ENCODE results near the gene CD55. TPM values are rescaled to one million over a fixed set of nuclear protein-coding genes. Genes with fewer than 3 reads are reported as not detected.

CD55 gene
- total RNA-seq, 1 experiment from 2014 or later, result 159 TPM

DNA sequence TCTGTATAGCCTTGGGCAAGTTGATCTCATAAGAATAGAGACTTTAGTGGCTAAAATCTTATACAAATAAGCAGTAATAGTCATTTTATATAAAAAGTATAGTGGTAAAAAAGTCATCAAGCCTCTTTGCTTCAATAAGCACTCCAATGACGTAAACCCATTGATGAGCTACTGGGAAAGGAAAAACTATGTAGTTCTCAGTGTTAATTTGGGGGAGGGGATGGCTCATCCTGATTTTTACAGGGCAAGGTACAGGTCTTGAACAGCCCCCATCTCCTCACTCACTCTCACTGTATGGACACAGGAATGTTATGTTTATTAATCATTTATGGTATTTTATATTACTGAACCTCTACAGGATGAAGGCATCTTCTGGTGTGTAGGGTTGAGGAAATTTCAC, 38.1 kb upstream of the CD55 start:
- CTCF ChIA-PET, result interaction anchor here (1.2 kb wide), 1 partner anchor 38 kb away, joined by 3 read pairs; the partner anchor contains the start of gene CD55
- peaks cover 13% of the 10 kb centered on the region for H3K4me1 Mint-ChIP-seq (ENCODE audit: insufficient read depth, unreplicated experiment)

DNA sequence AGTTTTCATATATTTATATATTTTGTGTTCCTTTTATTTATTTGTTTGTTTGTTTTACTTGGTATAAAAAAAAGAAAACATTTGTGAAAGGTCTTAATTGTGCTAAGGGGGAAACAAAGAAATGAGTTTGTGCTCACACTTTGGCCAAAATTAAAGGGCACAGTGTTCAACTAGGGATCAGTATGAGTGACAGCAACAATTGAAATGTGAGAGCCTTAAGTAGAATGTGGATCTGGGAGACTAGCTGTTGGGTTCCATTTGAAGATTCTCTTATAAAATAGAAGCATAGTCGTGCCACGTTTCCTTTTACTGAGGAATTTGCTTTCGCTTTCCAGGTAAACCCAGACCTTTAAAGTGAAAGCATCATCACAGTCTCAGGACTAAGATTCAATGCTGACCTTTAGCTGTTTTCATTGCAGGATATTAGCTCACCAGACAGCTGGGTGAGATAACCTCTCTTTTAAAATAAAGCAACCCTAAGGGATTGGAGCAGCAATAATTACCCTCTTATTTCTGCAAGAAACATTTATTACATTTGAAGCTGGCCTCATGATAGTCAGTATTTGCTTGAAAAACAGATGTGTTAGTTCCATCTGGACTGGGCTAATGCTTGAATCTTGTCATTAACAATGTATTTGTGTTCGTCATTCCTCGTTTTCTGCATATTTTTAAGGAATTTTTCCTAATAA, 37.1 kb upstream of the CD55 start:
- H3K4me1 Mint-ChIP-seq (ENCODE audit: insufficient read depth, unreplicated experiment), result peaks cover 13% of the 10 kb centered on the region
- POLR2A ChIA-PET, result no interaction called here
- DNase-seq (ENCODE audit: unreplicated experiment), result no peak
- TF ChIP-seq, protein P1, sequence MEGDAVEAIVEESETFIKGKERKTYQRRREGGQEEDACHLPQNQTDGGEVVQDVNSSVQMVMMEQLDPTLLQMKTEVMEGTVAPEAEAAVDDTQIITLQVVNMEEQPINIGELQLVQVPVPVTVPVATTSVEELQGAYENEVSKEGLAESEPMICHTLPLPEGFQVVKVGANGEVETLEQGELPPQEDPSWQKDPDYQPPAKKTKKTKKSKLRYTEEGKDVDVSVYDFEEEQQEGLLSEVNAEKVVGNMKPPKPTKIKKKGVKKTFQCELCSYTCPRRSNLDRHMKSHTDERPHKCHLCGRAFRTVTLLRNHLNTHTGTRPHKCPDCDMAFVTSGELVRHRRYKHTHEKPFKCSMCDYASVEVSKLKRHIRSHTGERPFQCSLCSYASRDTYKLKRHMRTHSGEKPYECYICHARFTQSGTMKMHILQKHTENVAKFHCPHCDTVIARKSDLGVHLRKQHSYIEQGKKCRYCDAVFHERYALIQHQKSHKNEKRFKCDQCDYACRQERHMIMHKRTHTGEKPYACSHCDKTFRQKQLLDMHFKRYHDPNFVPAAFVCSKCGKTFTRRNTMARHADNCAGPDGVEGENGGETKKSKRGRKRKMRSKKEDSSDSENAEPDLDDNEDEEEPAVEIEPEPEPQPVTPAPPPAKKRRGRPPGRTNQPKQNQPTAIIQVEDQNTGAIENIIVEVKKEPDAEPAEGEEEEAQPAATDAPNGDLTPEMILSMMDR (IDR thresholded peaks at IDR 0.05; ENCODE audit: unreplicated experiment), result no peak
- H3K36me3 Mint-ChIP-seq (ENCODE audit: insufficient read depth, unreplicated experiment), result no peaks in the 10 kb centered on the region
- BruUV-seq (replicated peaks), result no TSS peak
- intact Hi-C loops (cut with micrococcal nuclease), result no loop called here
- no peak overlapping the region for H3K4me3 Mint-ChIP-seq (ENCODE audit: unreplicated experiment)
- no peaks in the 10 kb centered on the region for H3K9me3 Mint-ChIP-seq (ENCODE audit: unreplicated experiment)
- CTCF ChIA-PET, result interaction anchor here (1.4 kb wide), 1 partner anchor 216 kb away, joined by 4 read pairs; no protein-coding TSS in a partner anchor
- H3K27me3 Mint-ChIP-seq (ENCODE audit: insufficient read depth, unreplicated experiment), result no peaks in the 10 kb centered on the region
- H3K27ac Mint-ChIP-seq (ENCODE audit: low read depth, unreplicated experiment), result no peak overlapping the region

More for the DNA sequence above, 38.1 kb upstream of the CD55 start:
- H3K4me3 Mint-ChIP-seq (ENCODE audit: unreplicated experiment), result no peak overlapping the region
- H3K27ac Mint-ChIP-seq (ENCODE audit: low read depth, unreplicated experiment), result no peak overlapping the region
- no peaks in the 10 kb centered on the region for H3K9me3 Mint-ChIP-seq (ENCODE audit: unreplicated experiment)
- TF ChIP-seq, protein P1 (IDR thresholded peaks at IDR 0.05; ENCODE audit: unreplicated experiment), result no peak
- no peaks in the 10 kb centered on the region for H3K27me3 Mint-ChIP-seq (ENCODE audit: insufficient read depth, unreplicated experiment)
- DNase-seq (ENCODE audit: unreplicated experiment), result no peak
- BruUV-seq (replicated peaks), result no TSS peak
- intact Hi-C loops (cut with micrococcal nuclease), result no loop called here
- H3K36me3 Mint-ChIP-seq (ENCODE audit: insufficient read depth, unreplicated experiment), result no peaks in the 10 kb centered on the region
- POLR2A ChIA-PET, result interaction anchor here (0.6 kb wide), 2 partner anchors 51 to 1832 kb away, joined by 3 read pairs; no protein-coding TSS in a partner anchor

GRCh38 chr1:207286786-207287468, 34.6 kb upstream of the CD55 start:
- H3K27me3 Mint-ChIP-seq (ENCODE audit: insufficient read depth, unreplicated experiment), result no peaks in the 10 kb centered on the region
- ChIA-PET CTCF (interaction anchor here (0.6 to 1.3 kb wide), 5 partner anchors 13 to 279 kb away, joined by 3 to 4 read pairs (median 3); no protein-coding TSS in a partner anchor), POLR2A (interaction anchor here (1.0 to 2.6 kb wide), 2 partner anchors 18 to 24 kb away, joined by 3 to 8 read pairs; no protein-coding TSS in a partner anchor)
- H3K27ac Mint-ChIP-seq (ENCODE audit: low read depth, unreplicated experiment), result no peak overlapping the region
- no peak for DNase-seq (ENCODE audit: unreplicated experiment)
- no peaks in the 10 kb centered on the region for H3K9me3 Mint-ChIP-seq (ENCODE audit: unreplicated experiment)
- peaks cover 7% of the 10 kb centered on the region for H3K4me1 Mint-ChIP-seq (ENCODE audit: insufficient read depth, unreplicated experiment)
- H3K36me3 Mint-ChIP-seq (ENCODE audit: insufficient read depth, unreplicated experiment), result no peaks in the 10 kb centered on the region
- BruUV-seq (replicated peaks), result no TSS peak
- TF ChIP-seq, protein P1 (IDR thresholded peaks at IDR 0.05; ENCODE audit: unreplicated experiment), result no peak
- intact Hi-C loops (cut with micrococcal nuclease), result no loop called here
- no peak overlapping the region for H3K4me3 Mint-ChIP-seq (ENCODE audit: unreplicated experiment)

DNA sequence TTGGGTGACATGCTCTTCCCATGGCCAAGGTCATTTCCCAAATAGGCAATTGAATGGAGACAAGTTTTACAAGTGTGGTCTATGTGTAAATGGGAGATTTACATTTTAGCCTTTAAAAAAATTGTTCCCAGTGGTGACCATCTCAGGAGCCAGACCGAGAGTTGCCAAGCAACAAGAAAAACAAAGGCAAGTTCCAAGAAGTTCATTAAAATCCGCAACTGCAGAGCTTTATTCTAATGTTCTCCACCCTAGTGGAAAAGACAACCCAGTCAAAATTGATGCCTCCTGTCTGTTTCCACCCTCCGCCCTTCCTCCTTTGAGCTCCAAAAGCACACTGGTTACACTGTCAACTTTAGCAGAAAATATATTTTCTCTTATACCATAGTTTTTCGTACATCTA, 33.2 kb upstream of the CD55 start:
- intact Hi-C loops (cut with micrococcal nuclease), result no loop called here
- Mint-ChIP-seq H3K9me3 (ENCODE audit: unreplicated experiment) (no peaks in the 10 kb centered on the region), H3K4me3 (ENCODE audit: unreplicated experiment) (no peak overlapping the region), H3K27ac (ENCODE audit: low read depth, unreplicated experiment) (no peak overlapping the region), H3K4me1 (ENCODE audit: insufficient read depth, unreplicated experiment) (no peaks in the 10 kb centered on the region), H3K36me3 (ENCODE audit: insufficient read depth, unreplicated experiment) (no peaks in the 10 kb centered on the region), H3K27me3 (ENCODE audit: insufficient read depth, unreplicated experiment) (no peaks in the 10 kb centered on the region)
- no TSS peak for BruUV-seq (replicated peaks)
- DNase-seq (ENCODE audit: unreplicated experiment), result no peak
- TF ChIP-seq, protein P1 (IDR thresholded peaks at IDR 0.05; ENCODE audit: unreplicated experiment), result no peak
- CTCF ChIA-PET, result interaction anchor here (0.5 to 1.0 kb wide), 3 partner anchors 8 to 868 kb away, joined by 3 read pairs; no protein-coding TSS in a partner anchor
- POLR2A ChIA-PET, result interaction anchor here (0.8 to 2.6 kb wide), 4 partner anchors 10 to 54 kb away, joined by 3 to 8 read pairs (median 6); partner anchors contain the start of gene CD55

Measured in MCF 10A (cell line).